Endothelial cell (in vitro differentiated cells): ENCODE results near the gene MYO16. TPM values are rescaled to one million over a fixed set of nuclear protein-coding genes. Genes with fewer than 3 reads are reported as not detected.
"Not testable (repeated sequence)": the region's sequence is repeated elsewhere in the genome, so short reads cannot be mapped to it uniquely, and the experiment has no call there.

Experiments used
- DNase-seq: peaks from one replicate; pipeline ENCODE4 v3.0.0; 2021; ENCODE audit warnings: low spot score
- H3K27ac Mint-ChIP-seq: one replicate; pipeline ENCODE4 v1.8.0; 2021; ENCODE audit warnings: mixed read lengths, inconsistent platforms; ENCODE audit not compliant: unreplicated experiment
- H3K27me3 Mint-ChIP-seq: one replicate; pipeline ENCODE4 v1.8.0; 2021; ENCODE audit warnings: mild to moderate bottlenecking, moderate library complexity, mixed read lengths, inconsistent platforms; ENCODE audit not compliant: unreplicated experiment
- H3K36me3 Mint-ChIP-seq: one replicate; pipeline ENCODE4 v1.8.0; 2021; ENCODE audit warnings: mild to moderate bottlenecking, low read depth, mixed read lengths, inconsistent platforms; ENCODE audit not compliant: unreplicated experiment
- H3K4me1 Mint-ChIP-seq: one replicate; pipeline ENCODE4 v1.8.0; 2021; ENCODE audit warnings: mild to moderate bottlenecking, mixed read lengths, inconsistent platforms; ENCODE audit not compliant: unreplicated experiment
- H3K4me3 Mint-ChIP-seq: one replicate; pipeline ENCODE4 v1.8.0; 2021; ENCODE audit warnings: mild to moderate bottlenecking, mixed read lengths, inconsistent platforms; ENCODE audit not compliant: unreplicated experiment
- H3K9me3 Mint-ChIP-seq: one replicate; pipeline ENCODE4 v1.8.0; 2021; ENCODE audit warnings: mixed read lengths, inconsistent platforms; ENCODE audit not compliant: unreplicated experiment
- total RNA-seq: library from RNA; stranded (reverse); fragmentation: NEBNext Ultra II Directional; extraction: Animal tissue kit (Norgen Biotek cat#: 25700); gene quantifications from one replicate; pipeline ENCODE4 v1.2.1, GENCODE V29; 2021; ENCODE audit not compliant: unreplicated experiment
- TF ChIP-seq, protein P1 (sequence below): fragments of 200-600 bp; sonication (generic); IDR thresholded peaks from one replicate; pipeline ENCODE4 v1.5.0; 2021; ENCODE audit warnings: antibody characterized with exemption; ENCODE audit not compliant: unreplicated experiment

MYO16 gene
- total RNA-seq, 1 donor from 2014 or later: 1.4 TPM

DNA sequence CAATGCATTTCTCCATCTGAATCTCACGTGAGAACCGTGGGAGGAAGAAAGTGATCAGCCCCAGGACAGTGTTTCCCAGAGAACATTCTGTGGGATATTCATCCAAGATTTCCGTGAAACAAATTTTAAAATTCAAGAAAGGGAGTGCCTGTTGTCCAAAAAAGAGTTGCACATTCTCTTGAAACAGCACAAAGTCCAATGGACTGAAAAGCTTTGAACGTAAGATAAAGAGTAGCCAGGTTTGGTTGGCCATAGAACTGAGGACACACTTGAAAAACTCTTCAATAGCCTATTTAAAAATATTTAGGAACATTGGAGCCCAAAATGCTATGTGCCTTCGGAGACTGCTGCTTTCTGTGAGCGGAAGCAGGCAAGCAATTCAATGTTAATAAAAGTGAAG is 353.9 kb downstream of the MYO16 start:
- DNase-seq: no peak
- TF ChIP-seq, protein P1, sequence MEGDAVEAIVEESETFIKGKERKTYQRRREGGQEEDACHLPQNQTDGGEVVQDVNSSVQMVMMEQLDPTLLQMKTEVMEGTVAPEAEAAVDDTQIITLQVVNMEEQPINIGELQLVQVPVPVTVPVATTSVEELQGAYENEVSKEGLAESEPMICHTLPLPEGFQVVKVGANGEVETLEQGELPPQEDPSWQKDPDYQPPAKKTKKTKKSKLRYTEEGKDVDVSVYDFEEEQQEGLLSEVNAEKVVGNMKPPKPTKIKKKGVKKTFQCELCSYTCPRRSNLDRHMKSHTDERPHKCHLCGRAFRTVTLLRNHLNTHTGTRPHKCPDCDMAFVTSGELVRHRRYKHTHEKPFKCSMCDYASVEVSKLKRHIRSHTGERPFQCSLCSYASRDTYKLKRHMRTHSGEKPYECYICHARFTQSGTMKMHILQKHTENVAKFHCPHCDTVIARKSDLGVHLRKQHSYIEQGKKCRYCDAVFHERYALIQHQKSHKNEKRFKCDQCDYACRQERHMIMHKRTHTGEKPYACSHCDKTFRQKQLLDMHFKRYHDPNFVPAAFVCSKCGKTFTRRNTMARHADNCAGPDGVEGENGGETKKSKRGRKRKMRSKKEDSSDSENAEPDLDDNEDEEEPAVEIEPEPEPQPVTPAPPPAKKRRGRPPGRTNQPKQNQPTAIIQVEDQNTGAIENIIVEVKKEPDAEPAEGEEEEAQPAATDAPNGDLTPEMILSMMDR: no peak
- Mint-ChIP-seq H3K9me3 (no peaks in the 10 kb centered on the region), H3K4me3 (no peak overlapping the region), H3K36me3 (peaks cover 2% of the 10 kb centered on the region), H3K27ac (no peak overlapping the region), H3K27me3 (no peaks in the 10 kb centered on the region), H3K4me1 (no peaks in the 10 kb centered on the region)

DNA sequence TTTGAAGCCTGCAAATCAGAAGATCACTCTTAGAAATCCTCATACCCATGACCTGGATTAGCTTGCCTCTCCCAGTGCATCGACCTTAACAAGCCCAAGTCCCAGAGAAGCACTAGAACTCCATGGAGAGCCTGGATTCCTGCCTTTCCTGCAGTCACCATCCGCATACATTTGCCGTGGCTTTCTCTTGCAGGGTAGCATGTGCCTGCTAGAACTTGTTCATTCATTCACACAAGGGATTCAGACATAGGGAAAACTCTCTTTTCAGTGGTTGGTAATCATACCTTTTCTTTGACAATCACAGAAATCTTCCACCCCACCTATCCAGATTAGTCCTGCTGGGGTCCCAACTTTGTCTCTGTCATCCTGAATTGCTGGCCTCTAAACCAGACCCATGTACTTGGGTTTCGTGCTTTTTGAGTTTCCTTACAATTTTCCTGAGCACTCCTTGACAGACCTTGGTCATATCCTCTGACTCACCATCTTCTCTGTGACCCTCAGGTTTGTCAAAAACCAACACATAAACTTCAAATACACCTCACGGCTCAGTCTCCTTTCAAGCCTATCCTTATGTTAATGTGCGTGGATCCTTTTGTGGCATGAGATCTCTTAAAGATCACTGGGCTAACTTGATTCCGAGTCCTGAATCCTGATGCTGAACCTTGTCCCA is 355.0 kb downstream of the MYO16 start:
- no peaks in the 10 kb centered on the region for H3K4me1 Mint-ChIP-seq
- peaks cover 2% of the 10 kb centered on the region for H3K36me3 Mint-ChIP-seq
- no peaks in the 10 kb centered on the region for H3K27me3 Mint-ChIP-seq
- no peak for DNase-seq
- H3K4me3 Mint-ChIP-seq: no peak overlapping the region
- TF ChIP-seq, protein P1: no peak
- no peak overlapping the region for H3K27ac Mint-ChIP-seq
- H3K9me3 Mint-ChIP-seq: no peaks in the 10 kb centered on the region

DNA sequence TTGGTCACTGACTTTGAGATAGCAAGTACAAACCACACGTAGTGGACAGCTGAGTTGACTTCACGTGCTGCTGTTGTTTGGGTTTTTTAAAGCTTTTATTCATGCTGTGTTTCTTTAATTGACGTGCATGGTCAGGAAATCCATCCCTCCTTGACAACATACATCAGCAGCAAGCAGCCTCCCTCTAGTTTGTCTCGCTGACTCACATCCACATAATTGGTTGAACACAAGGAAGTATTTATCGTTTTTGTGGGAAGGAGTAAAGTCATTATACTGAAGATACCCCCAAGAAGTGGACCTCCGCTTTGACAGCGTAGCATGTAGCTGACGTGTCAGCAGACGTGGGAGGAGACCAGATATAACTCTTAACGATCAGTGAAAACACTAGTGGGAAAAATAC is 355.8 kb downstream of the MYO16 start:
- Mint-ChIP-seq H3K36me3 (peaks cover 2% of the 10 kb centered on the region), H3K27me3 (no peaks in the 10 kb centered on the region), H3K9me3 (no peaks in the 10 kb centered on the region), H3K27ac (no peak overlapping the region), H3K4me3 (no peak overlapping the region), H3K4me1 (no peaks in the 10 kb centered on the region)
- TF ChIP-seq, protein P1: no peak
- no peak for DNase-seq

DNA sequence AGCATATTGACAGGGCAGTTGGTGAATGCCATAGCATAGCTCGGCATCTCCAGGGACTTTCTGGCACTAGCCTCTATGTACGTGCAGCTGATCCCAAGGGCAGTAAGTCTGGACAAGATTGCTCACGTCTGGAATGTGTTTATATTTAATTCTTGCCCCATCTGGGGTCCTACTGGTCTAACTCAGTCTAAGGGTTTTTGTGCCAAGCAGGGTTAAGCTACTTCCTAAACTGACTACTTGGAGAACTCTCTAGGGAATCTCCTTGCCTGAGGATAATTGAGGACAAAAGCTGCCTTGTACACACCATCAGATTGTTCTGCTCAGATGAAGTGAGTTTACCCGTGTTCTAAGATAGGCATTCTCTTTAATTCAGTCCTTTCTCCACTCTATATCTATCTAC is 358.1 kb downstream of the MYO16 start:
- TF ChIP-seq, protein P1: no peak
- Mint-ChIP-seq H3K4me1 (no peaks in the 10 kb centered on the region), H3K36me3 (peaks cover 2% of the 10 kb centered on the region), H3K4me3 (no peak overlapping the region), H3K27me3 (no peaks in the 10 kb centered on the region), H3K9me3 (no peaks in the 10 kb centered on the region), H3K27ac (no peak overlapping the region)
- no peak for DNase-seq

DNA sequence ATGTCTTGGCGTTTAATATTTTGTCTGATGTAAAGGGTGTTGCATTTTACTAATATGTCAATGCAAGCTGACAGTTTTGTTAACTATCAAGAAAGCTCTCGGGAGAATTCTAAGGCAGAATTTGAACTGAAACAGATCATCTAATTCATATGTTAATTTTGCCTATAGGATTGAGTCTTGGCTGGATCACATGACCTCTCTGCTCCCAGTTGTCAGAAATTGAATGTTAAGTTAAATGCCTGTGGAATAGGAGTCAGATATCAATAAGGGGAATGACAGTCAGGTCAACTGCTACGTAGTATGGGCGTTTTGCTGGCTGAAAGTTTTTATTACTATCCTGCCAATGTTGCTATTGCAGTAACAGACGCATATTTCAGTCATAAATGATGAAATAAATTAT is 358.5 kb downstream of the MYO16 start:
- no peak for DNase-seq
- H3K4me3 Mint-ChIP-seq: no peak overlapping the region
- TF ChIP-seq, protein P1: no peak
- H3K4me1 Mint-ChIP-seq: no peaks in the 10 kb centered on the region
- no peaks in the 10 kb centered on the region for H3K27me3 Mint-ChIP-seq
- no peak overlapping the region for H3K27ac Mint-ChIP-seq
- H3K9me3 Mint-ChIP-seq: no peaks in the 10 kb centered on the region
- peaks cover 2% of the 10 kb centered on the region for H3K36me3 Mint-ChIP-seq

DNA sequence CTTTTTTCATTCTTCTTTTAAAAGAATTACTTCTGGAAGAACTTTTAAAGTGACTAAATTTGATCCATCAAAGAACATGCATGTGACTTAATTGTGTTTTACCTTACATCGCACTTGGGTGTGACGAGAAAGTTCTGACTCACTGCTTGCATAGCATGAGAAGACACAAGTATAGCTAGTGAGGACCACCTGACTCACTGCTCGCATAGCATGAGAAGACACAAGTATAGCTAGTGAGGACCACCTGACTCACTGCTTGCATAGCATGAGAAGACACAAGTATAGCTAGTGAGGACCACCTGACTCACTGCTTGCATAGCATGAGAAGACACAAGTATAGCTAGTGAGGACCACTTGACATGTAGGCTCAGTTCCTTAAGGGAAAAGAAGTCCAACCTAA is 362.0 kb downstream of the MYO16 start:
- not testable (repeated sequence) for H3K9me3 Mint-ChIP-seq, H3K36me3 Mint-ChIP-seq

More for the DNA sequence above, 362.0 kb downstream of the MYO16 start:
- H3K4me1 Mint-ChIP-seq, H3K27me3 Mint-ChIP-seq, H3K27ac Mint-ChIP-seq, H3K4me3 Mint-ChIP-seq, DNase-seq: not testable (repeated sequence)
